B cell (primary cell): ENCODE measurements around the gene KISS1R. TPM values are rescaled to one million over a fixed set of nuclear protein-coding genes. Genes with fewer than 3 reads are reported as not detected.
A peak's percentile ranks its signal among the peaks of the same experiment; 100 is the strongest.

Experiments
- ATAC-seq: fragments of 200-7000 bp; cut with Tn5 transposase; one replicate; pipeline ENCODE4 v1.10.0; 2021; ENCODE audit warnings: low read depth, mild to moderate bottlenecking, moderate number of reproducible peaks, moderate library complexity
- CTCF ChIA-PET: fragments of 350-600 bp; sonication (Branson Sonifier 250); formaldehyde crosslinking; loops from one replicate; lab custom pipeline; 2021; ENCODE audit warnings: antibody characterized with exemption, inconsistent platforms; lab: Charles Lee
- POLR2A ChIA-PET: fragments of 350-600 bp; sonication (Branson Sonifier 250); formaldehyde crosslinking; loops from one replicate; lab custom pipeline; 2021; ENCODE audit warnings: antibody characterized with exemption; lab: Charles Lee
- DNase-seq: peaks from one replicate; pipeline ENCODE4 v3.0.0; 2013
- H2AFZ ChIP-seq: 2 replicates; pipeline ENCODE4 v1.6.1; 2012; ENCODE audit warnings: mild to moderate bottlenecking, low read depth, low read length; ENCODE audit not compliant: insufficient read depth, poor library complexity, severe bottlenecking
- H3K27ac ChIP-seq, 2 donors: 1 replicate in 1 of 2; 2 replicates in 1 of 2; pipeline ENCODE4 v1.5.1; 2012 to 2013; ENCODE audit warnings: low read length in 2 of 2, mild to moderate bottlenecking in 2 of 2, moderate library complexity in 1 of 2
- H3K27me3 ChIP-seq, 4 experiments: fragments of 200-600 bp in 1 of 4; sonication (generic) in 1 of 4; replicated peaks in 1 of 4; 1 replicate in 2 of 4; 2 replicates in 2 of 4; pipeline versions ENCODE4 v1.6.1 to v1.7.0; 2013 to 2016; ENCODE audit warnings: low read length in 3 of 4, mild to moderate bottlenecking in 2 of 4, mixed read lengths in 1 of 4, moderate library complexity in 1 of 4; ENCODE audit not compliant: insufficient read depth in 4 of 4, control insufficient read depth in 3 of 4; ENCODE audit errors: control extremely low read depth in 1 of 4
- H3K36me3 ChIP-seq, 2 experiments: replicated peaks in 1 of 2; 1 replicate in 1 of 2; 2 replicates in 1 of 2; pipeline versions ENCODE4 v1.6.1 to v1.7.1; 2013; ENCODE audit warnings: low read length in 1 of 2; ENCODE audit not compliant: insufficient read depth in 2 of 2, control insufficient read depth in 1 of 2; ENCODE audit errors: control extremely low read depth in 1 of 2, extremely low read depth in 1 of 2
- H3K4me1 ChIP-seq, 2 donors: fragments of 200-600 bp in 1 of 2; sonication (generic) in 1 of 2; 1 replicate in 1 of 2; 2 replicates in 1 of 2; pipeline versions ENCODE4 v1.5.1 to v1.6.1; 2013 to 2017; ENCODE audit warnings: low read length in 2 of 2; ENCODE audit not compliant: control insufficient read depth in 2 of 2, insufficient read depth in 2 of 2
- H3K4me2 ChIP-seq: replicated peaks from 2 replicates; pipeline ENCODE3; 2012; ENCODE audit warnings: mild to moderate bottlenecking, low read depth, low read length; ENCODE audit not compliant: poor library complexity, severe bottlenecking
- H3K4me3 ChIP-seq, 5 experiments: fragments of 200-600 bp in 1 of 5; sonication (generic) in 1 of 5; 1 replicate in 3 of 5; 2 replicates in 2 of 5; pipeline versions ENCODE4 v1.5.1 to v1.7.0; 2011 to 2016; ENCODE audit warnings: low read length in 4 of 5, mild to moderate bottlenecking in 4 of 5, low read depth in 2 of 5, control low read depth in 1 of 5, moderate library complexity in 1 of 5; ENCODE audit not compliant: insufficient read depth in 1 of 5; ENCODE audit errors: control extremely low read depth in 1 of 5, extremely low read depth in 1 of 5
- H3K79me2 ChIP-seq: fragments of 200-600 bp; sonication (generic); one replicate; pipeline ENCODE4 v1.6.0; 2016; ENCODE audit warnings: low read length; ENCODE audit not compliant: control insufficient read depth, insufficient read depth
- H3K9ac ChIP-seq: fragments of 200-600 bp; sonication (generic); 2 replicates; pipeline ENCODE4 v1.6.1; 2017; ENCODE audit warnings: mild to moderate bottlenecking, low read length, moderate library complexity
- H3K9me3 ChIP-seq, 3 donors: one replicate each; pipeline versions ENCODE4 v1.6.1 to v1.7.1; 2013; ENCODE audit warnings: low read length in 2 of 3; ENCODE audit not compliant: control insufficient read depth in 2 of 3, insufficient read depth in 1 of 3; ENCODE audit errors: control extremely low read depth in 1 of 3
- H4K20me1 ChIP-seq: 2 replicates; pipeline ENCODE4 v1.6.0; 2012; ENCODE audit warnings: mild to moderate bottlenecking, low read length; ENCODE audit not compliant: insufficient read depth, control insufficient read depth, poor library complexity, severe bottlenecking
- H3K27ac Mint-ChIP-seq: one replicate; pipeline ENCODE4 v1.8.0; 2021; ENCODE audit warnings: mixed read lengths
- H3K27me3 Mint-ChIP-seq: one replicate; pipeline ENCODE4 v1.8.0; 2021; ENCODE audit warnings: mixed read lengths
- H3K4me1 Mint-ChIP-seq: one replicate; pipeline ENCODE4 v1.8.0; 2021; ENCODE audit warnings: mixed read lengths
- H3K4me3 Mint-ChIP-seq: one replicate; pipeline ENCODE4 v1.8.0; 2021; ENCODE audit warnings: mixed read lengths
- H3K9me3 Mint-ChIP-seq: one replicate; pipeline ENCODE4 v1.8.0; 2022; ENCODE audit warnings: mixed read lengths; ENCODE audit not compliant: insufficient read depth
- EZH2 ChIP-seq: IDR thresholded peaks from 2 replicates; pipeline ENCODE4 v1.6.1; 2012; ENCODE audit warnings: borderline replicate concordance, low read depth, mild to moderate bottlenecking, moderate library complexity, low read length; ENCODE audit not compliant: insufficient read depth, poor library complexity, severe bottlenecking
- WGBS: methylation state at CpG from one replicate; pipeline ENCODE4 v1.1.5; 2013; ENCODE audit warnings: missing lambda C conversion rate; ENCODE audit not compliant: insufficient coverage; 5-methylcytosine and 5-hydroxymethylcytosine counted together
- intact Hi-C: fragments of 100-400 bp; cut with micrococcal nuclease; formaldehyde crosslinking; loops from one replicate; pipeline ENCODE4 v1.10.0; 2022
- polyA plus RNA-seq: library from polyadenylated mRNA; depleted of rRNA; stranded (reverse); fragments of >200 nt; gene quantifications from 2 replicates; pipeline ENCODE4 v1.2.3, GENCODE V29; 2012
- total RNA-seq, 2 donors: library from RNA; stranded (reverse); fragments of 120-200 nt in 1 of 2; gene quantifications; 1 replicate in 1 of 2; 2 replicates in 1 of 2; pipeline versions ENCODE4 v1.2.3 to v1.2.4, GENCODE V29; 2013 to 2022
- TF ChIP-seq, protein P1 (sequence below): fragments of 200-600 bp; IDR thresholded peaks from one replicate; pipeline ENCODE4 v1.8.0; 2022; ENCODE audit warnings: antibody characterized with exemption, mild to moderate bottlenecking

Gene KISS1R
- total and polyA plus RNA-seq, 2 donors (not counting 1 experiment from before 2014, with no cell fraction given), result 0.79 to 1.3 TPM

DNA sequence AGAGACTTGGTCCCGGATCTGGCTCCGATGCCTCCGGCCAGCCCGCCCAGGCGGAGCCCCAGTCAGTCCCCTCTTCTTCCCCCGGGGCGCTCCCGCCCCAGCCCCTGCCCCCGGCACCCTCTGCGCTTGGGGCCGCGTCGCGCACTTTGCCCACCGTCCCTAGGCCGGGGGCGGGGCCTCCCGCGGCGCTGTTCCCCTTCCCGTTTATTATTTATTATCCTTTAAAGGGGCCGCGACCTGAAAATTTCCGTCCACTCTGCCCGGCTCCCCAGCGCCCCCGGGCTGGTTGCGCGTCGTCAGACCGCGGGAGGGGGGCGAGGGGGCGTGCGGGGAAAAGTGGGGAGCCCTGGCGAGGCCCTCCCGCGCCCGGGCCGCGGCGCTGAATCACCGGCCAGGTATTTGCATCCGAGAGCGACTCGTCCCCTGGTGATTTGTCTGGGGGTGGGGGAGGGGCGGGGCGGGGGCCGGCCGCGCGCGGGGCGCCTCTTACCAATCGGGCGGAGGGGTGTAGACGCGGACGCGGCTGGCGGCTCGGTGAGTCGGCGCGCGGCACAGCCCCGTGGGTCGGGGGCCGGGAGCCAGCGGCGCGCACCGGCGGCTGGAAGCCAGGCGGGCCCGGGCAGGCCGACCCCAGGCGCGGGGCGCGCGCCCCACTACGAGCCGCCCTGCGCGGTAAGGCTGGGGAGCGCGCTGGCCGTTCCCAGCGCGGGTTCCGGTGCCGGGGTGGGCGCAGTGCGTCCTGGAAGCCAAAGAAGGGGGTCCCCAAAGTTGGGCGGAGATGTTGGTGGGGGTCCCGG is 8.6 kb downstream of the KISS1R start, which contains the start of gene ARID3A:
Gene ARID3A (plus strand): TSS at position 510 of the 797 bp plus-strand sequence. CDS start 3,494 bp downstream, outside the sequence.
- CTCF ChIA-PET, result interaction anchor here (3.5 to 6.8 kb wide), 2 partner anchors 13 to 57 kb away, joined by 16 to 143 read pairs; partner anchors contain the start of gene WDR18
- peak; percentile 72 for TF ChIP-seq EZH2
- TF ChIP-seq, protein P1, sequence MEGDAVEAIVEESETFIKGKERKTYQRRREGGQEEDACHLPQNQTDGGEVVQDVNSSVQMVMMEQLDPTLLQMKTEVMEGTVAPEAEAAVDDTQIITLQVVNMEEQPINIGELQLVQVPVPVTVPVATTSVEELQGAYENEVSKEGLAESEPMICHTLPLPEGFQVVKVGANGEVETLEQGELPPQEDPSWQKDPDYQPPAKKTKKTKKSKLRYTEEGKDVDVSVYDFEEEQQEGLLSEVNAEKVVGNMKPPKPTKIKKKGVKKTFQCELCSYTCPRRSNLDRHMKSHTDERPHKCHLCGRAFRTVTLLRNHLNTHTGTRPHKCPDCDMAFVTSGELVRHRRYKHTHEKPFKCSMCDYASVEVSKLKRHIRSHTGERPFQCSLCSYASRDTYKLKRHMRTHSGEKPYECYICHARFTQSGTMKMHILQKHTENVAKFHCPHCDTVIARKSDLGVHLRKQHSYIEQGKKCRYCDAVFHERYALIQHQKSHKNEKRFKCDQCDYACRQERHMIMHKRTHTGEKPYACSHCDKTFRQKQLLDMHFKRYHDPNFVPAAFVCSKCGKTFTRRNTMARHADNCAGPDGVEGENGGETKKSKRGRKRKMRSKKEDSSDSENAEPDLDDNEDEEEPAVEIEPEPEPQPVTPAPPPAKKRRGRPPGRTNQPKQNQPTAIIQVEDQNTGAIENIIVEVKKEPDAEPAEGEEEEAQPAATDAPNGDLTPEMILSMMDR, result no peak
- Histone ChIP-seq H3K4me1 (peaks cover 18 to 39% of the 10 kb centered on the region in 2 donors), H3K4me2 (peak within 1 kb of the TSS; percentile 98), H4K20me1 (no peaks in the 10 kb centered on the region), H3K27ac (peak within 1 kb of the TSS; percentile 85 to 94), H3K9ac (peak within 1 kb of the TSS; percentile 94), H2AFZ (peak within 1 kb of the TSS; percentile 97), H3K4me3 (peak within 1 kb of the TSS; percentile 71 to 94 (median 86)), H3K36me3 (no peaks in the 10 kb centered on the region), H3K27me3 (no peaks in the 10 kb centered on the region), H3K9me3 (no peaks in the 10 kb centered on the region), H3K79me2 (peaks cover 17% of the 10 kb centered on the region)
- DNase-seq (peak; percentile 92), ATAC-seq (peak; percentile 65)
- Mint-ChIP-seq H3K4me3 (peak within 1 kb of the TSS; percentile 91), H3K9me3 (no peaks in the 10 kb centered on the region), H3K27ac (peak within 1 kb of the TSS; percentile 95), H3K27me3 (no peaks in the 10 kb centered on the region), H3K4me1 (peaks cover 22% of the 10 kb centered on the region)
- POLR2A ChIA-PET, result interaction anchor here (0.6 to 1.3 kb wide), 3 partner anchors 53 to 58 kb away, joined by 3 to 5 read pairs (median 4); partner anchors contain the start of gene WDR18
- under 1% methylated on average over 93 of the region's 97 CpGs for WGBS
- intact Hi-C loops, result loop anchor here (1.0 to 10.0 kb wide), 6 partner anchors 16 to 261 kb away; partner anchors contain the start of genes ARHGAP45, RNF126, RNU6-2 and TMEM259

DNA sequence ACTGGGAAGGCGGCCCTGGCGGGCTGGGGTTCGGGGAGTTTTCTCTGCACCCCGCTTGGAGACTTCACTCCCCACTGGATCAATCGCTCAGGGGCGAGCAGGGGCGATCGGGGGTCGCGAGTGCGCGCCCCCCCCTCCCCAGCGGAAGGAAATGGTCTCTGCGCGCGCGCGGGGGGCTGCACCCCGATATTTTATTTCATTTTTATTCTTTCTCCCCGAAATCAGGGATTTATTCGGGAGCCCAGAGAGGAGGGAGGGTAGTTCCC is 9.1 kb downstream of the KISS1R start:
- no peak for TF ChIP-seq EZH2
- TF ChIP-seq, protein P1, result no peak
- 0% methylated on average over 5 of the region's 21 CpGs for WGBS
- intact Hi-C loops, result loop anchor here (1.0 to 10.0 kb wide), 3 partner anchors 21 to 261 kb away; partner anchors contain the start of genes ARHGAP45 and RNF126
- peaks cover 20% of the 10 kb centered on the region for H3K4me1 Mint-ChIP-seq
- H3K27ac Mint-ChIP-seq, result peak overlapping the region; percentile 26
- H3K27me3 ChIP-seq, result no peaks in the 10 kb centered on the region
- H3K27me3 Mint-ChIP-seq, result no peaks in the 10 kb centered on the region
- no peaks in the 10 kb centered on the region for H3K9me3 ChIP-seq
- peaks cover 17% of the 10 kb centered on the region for H3K79me2 ChIP-seq
- ChIA-PET POLR2A (interaction anchor here (0.6 to 1.3 kb wide), 3 partner anchors 24 to 177 kb away, joined by 4 to 6 read pairs (median 4); partner anchors contain the start of gene WDR18), CTCF (no interaction called here)
- no peaks in the 10 kb centered on the region for H4K20me1 ChIP-seq
- H3K9ac ChIP-seq, result peak overlapping the region; percentile 94
- ATAC-seq, result no peak
- DNase-seq, result no peak
- peak overlapping the region; percentile 59 to 79 for H3K27ac ChIP-seq
- H3K4me1 ChIP-seq, result peaks cover 12 to 34% of the 10 kb centered on the region in 2 donors
- H3K4me2 ChIP-seq, result peak overlapping the region; percentile 98
- H3K36me3 ChIP-seq, result no peaks in the 10 kb centered on the region
- H2AFZ ChIP-seq, result peak overlapping the region; percentile 97
- no peaks in the 10 kb centered on the region for H3K9me3 Mint-ChIP-seq
- peak overlapping the region; percentile 36 to 94 (median 86) for H3K4me3 ChIP-seq
- peak overlapping the region; percentile 74 for H3K4me3 Mint-ChIP-seq
